ENCODE measurements around the gene SORCS3. TPM values are rescaled to one million over a fixed set of nuclear protein-coding genes. Genes with fewer than 3 reads are reported as not detected.

The SORCS3 gene
- polyA plus RNA-seq, 1 donor from 2014 or later, result 9.8 TPM

DNA sequence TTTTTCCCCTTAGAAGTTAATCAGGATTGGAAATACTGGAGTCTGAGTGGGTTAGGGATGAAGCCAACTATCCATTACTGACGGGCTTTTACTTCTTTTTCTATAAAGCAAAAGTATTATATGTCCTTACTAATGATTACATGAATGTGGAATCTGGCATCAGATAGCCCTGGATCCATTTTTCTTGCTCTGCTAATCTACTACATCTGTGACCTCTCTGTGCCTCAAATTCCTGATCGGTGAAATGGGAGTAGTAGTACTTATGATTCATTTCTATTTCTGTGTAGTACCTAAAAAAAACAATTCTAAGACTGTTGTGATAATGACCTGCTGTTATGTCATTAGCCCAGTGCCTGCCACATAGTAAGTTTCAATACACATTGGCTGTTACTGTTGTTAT lies 621.6 kb downstream of the SORCS3 start:
- no peak overlapping the region for H3K9ac ChIP-seq (ENCODE audit: low read length)
- no peaks in the 10 kb centered on the region for H3K79me2 ChIP-seq (replicated peaks; ENCODE audit: insufficient read depth, low read length)
- no peaks in the 10 kb centered on the region for H3K36me3 ChIP-seq (ENCODE audit: insufficient read depth, low read length)
- no peaks in the 10 kb centered on the region for H3K9me3 ChIP-seq (ENCODE audit: low read length)
- no peak overlapping the region for H3K27ac ChIP-seq (ENCODE audit: low read length)
- no peaks in the 10 kb centered on the region for H3K27me3 ChIP-seq (ENCODE audit: insufficient read depth, low read depth, low read length)
- H3K4me3 ChIP-seq (ENCODE audit: low read length), result no peak overlapping the region
- H4K20me1 ChIP-seq (ENCODE audit: insufficient read depth), result no peaks in the 10 kb centered on the region
- H3F3A ChIP-seq (ENCODE audit: insufficient read depth, low read length, poor library complexity, severe bottlenecking), result no peaks in the 10 kb centered on the region
- H3K9me2 ChIP-seq (ENCODE audit: insufficient read depth, low read length), result no peaks in the 10 kb centered on the region
- no peak overlapping the region for H2AFZ ChIP-seq (ENCODE audit: low read depth, low read length)
- TF ChIP-seq TAF1 (IDR thresholded peaks at IDR 0.05; ENCODE audit: low read depth) (no peak), MXI1 (conservative IDR thresholded peaks at IDR 0.05; ENCODE audit: poor library complexity, severe bottlenecking) (no peak), POLR2AphosphoS5 (IDR thresholded peaks at IDR 0.05) (no peak), EZH2 (IDR thresholded peaks at IDR 0.05; ENCODE audit: borderline replicate concordance, insufficient read depth, low read length, poor library complexity, severe bottlenecking) (no peak), SMC3 (conservative IDR thresholded peaks at IDR 0.05; ENCODE audit: poor library complexity) (no peak), RAD21 (conservative IDR thresholded peaks at IDR 0.05) (no peak), EP300 (conservative IDR thresholded peaks at IDR 0.05; ENCODE audit: poor library complexity, severe bottlenecking) (no peak)
- TF ChIP-seq, protein P1, sequence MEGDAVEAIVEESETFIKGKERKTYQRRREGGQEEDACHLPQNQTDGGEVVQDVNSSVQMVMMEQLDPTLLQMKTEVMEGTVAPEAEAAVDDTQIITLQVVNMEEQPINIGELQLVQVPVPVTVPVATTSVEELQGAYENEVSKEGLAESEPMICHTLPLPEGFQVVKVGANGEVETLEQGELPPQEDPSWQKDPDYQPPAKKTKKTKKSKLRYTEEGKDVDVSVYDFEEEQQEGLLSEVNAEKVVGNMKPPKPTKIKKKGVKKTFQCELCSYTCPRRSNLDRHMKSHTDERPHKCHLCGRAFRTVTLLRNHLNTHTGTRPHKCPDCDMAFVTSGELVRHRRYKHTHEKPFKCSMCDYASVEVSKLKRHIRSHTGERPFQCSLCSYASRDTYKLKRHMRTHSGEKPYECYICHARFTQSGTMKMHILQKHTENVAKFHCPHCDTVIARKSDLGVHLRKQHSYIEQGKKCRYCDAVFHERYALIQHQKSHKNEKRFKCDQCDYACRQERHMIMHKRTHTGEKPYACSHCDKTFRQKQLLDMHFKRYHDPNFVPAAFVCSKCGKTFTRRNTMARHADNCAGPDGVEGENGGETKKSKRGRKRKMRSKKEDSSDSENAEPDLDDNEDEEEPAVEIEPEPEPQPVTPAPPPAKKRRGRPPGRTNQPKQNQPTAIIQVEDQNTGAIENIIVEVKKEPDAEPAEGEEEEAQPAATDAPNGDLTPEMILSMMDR (IDR thresholded peaks at IDR 0.05; ENCODE audit: poor library complexity, severe bottlenecking), result no peak
- TF ChIP-seq, protein P2, sequence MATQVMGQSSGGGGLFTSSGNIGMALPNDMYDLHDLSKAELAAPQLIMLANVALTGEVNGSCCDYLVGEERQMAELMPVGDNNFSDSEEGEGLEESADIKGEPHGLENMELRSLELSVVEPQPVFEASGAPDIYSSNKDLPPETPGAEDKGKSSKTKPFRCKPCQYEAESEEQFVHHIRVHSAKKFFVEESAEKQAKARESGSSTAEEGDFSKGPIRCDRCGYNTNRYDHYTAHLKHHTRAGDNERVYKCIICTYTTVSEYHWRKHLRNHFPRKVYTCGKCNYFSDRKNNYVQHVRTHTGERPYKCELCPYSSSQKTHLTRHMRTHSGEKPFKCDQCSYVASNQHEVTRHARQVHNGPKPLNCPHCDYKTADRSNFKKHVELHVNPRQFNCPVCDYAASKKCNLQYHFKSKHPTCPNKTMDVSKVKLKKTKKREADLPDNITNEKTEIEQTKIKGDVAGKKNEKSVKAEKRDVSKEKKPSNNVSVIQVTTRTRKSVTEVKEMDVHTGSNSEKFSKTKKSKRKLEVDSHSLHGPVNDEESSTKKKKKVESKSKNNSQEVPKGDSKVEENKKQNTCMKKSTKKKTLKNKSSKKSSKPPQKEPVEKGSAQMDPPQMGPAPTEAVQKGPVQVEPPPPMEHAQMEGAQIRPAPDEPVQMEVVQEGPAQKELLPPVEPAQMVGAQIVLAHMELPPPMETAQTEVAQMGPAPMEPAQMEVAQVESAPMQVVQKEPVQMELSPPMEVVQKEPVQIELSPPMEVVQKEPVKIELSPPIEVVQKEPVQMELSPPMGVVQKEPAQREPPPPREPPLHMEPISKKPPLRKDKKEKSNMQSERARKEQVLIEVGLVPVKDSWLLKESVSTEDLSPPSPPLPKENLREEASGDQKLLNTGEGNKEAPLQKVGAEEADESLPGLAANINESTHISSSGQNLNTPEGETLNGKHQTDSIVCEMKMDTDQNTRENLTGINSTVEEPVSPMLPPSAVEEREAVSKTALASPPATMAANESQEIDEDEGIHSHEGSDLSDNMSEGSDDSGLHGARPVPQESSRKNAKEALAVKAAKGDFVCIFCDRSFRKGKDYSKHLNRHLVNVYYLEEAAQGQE (IDR thresholded peaks at IDR 0.05; ENCODE audit: borderline replicate concordance), result no peak
- no peak overlapping the region for H3K4me2 ChIP-seq (ENCODE audit: low read length)

DNA sequence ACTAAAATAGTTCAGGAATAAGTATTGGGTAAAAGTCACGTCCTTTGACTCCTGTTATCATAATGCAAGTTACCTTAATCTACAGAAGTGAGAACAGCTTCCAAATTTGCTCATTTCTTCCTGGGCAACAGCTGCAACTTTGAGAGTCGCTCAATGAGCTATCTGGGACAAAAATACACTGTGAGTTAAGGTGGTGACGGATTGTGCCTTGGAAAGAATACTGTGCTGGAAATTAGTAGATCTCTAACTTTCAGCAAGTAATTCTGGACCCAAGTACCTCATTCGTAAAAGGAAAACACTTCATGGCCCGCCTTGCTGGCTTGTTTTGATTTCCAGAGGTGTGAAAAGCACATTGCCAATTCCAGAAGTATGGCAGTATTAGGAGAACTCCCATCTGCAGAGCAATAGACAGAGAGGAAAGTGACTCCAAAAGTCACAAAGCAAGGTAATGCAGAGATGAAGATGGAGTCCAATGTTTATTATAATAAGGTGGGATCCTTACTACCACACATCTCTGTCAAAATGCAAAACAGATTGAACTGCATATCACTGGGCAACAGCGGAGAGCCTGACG lies 626.0 kb downstream of the SORCS3 start:
- H3K9ac ChIP-seq (ENCODE audit: low read length), result no peak overlapping the region
- no peaks in the 10 kb centered on the region for H3K36me3 ChIP-seq (ENCODE audit: insufficient read depth, low read length)
- H3K79me2 ChIP-seq (replicated peaks; ENCODE audit: insufficient read depth, low read length), result no peaks in the 10 kb centered on the region
- no peak overlapping the region for H3K4me3 ChIP-seq (ENCODE audit: low read length)
- H3K27me3 ChIP-seq (ENCODE audit: insufficient read depth, low read depth, low read length), result no peaks in the 10 kb centered on the region
- H3K9me2 ChIP-seq (ENCODE audit: insufficient read depth, low read length), result no peaks in the 10 kb centered on the region
- TF ChIP-seq EZH2 (IDR thresholded peaks at IDR 0.05; ENCODE audit: borderline replicate concordance, insufficient read depth, low read length, poor library complexity, severe bottlenecking), result no peak
- no peak for TF ChIP-seq MXI1 (conservative IDR thresholded peaks at IDR 0.05; ENCODE audit: poor library complexity, severe bottlenecking)
- no peak for TF ChIP-seq EP300 (conservative IDR thresholded peaks at IDR 0.05; ENCODE audit: poor library complexity, severe bottlenecking)
- TF ChIP-seq SMC3 (conservative IDR thresholded peaks at IDR 0.05; ENCODE audit: poor library complexity), result no peak
- no peak for TF ChIP-seq POLR2AphosphoS5 (IDR thresholded peaks at IDR 0.05)
- TF ChIP-seq, protein P1 (IDR thresholded peaks at IDR 0.05; ENCODE audit: poor library complexity, severe bottlenecking), result no peak
- no peak overlapping the region for H3K27ac ChIP-seq (ENCODE audit: low read length)
- H2AFZ ChIP-seq (ENCODE audit: low read depth, low read length), result no peak overlapping the region
- no peaks in the 10 kb centered on the region for H3K9me3 ChIP-seq (ENCODE audit: low read length)
- H4K20me1 ChIP-seq (ENCODE audit: insufficient read depth), result no peaks in the 10 kb centered on the region
- no peak overlapping the region for H3K4me2 ChIP-seq (ENCODE audit: low read length)
- no peaks in the 10 kb centered on the region for H3F3A ChIP-seq (ENCODE audit: insufficient read depth, low read length, poor library complexity, severe bottlenecking)
